Fibroblast of skin of scalp (primary cell): ENCODE results near the gene GPC1.

ENCODE experiments used
- DNase-seq: peaks from one replicate; pipeline ENCODE4 v3.0.0-alpha.2; 2013

Gene GPC1

GRCh38 chr2:240430595-240430994 lies 4.9 kb upstream of the GPC1 start:
- DNase-seq = no peak

- no peak for DNase-seq
Observed at GRCh38 chr2:240431271-240431660, 4.2 kb upstream of the GPC1 start.

- DNase-seq = no peak
Observed at GRCh38 chr2:240431661-240432424, 3.6 kb upstream of the GPC1 start.

GRCh38 chr2:240432430-240432819 lies 3.0 kb upstream of the GPC1 start:
- no peak for DNase-seq

GRCh38 chr2:240432820-240433801 lies 2.4 kb upstream of the GPC1 start:
- DNase-seq = no peak

- DNase-seq = peak; percentile 93
Observed at GRCh38 chr2:240433973-240434727, 1.3 kb upstream of the GPC1 start.

- DNase-seq = peak; percentile 93
Observed at GRCh38 chr2:240434728-240435456, 571 bp upstream of the GPC1 start.

GRCh38 chr2:240435948-240436682 lies 652 bp downstream of the GPC1 start:
- DNase-seq = no peak

- no peak for DNase-seq
Observed at GRCh38 chr2:240436683-240437550, 1.5 kb downstream of the GPC1 start.

- no peak for DNase-seq
Observed at GRCh38 chr2:240437551-240437860, 2.0 kb downstream of the GPC1 start.

GRCh38 chr2:240437861-240438809 lies 2.7 kb downstream of the GPC1 start:
- peak; percentile 71 for DNase-seq

- DNase-seq = no peak
Observed at GRCh38 chr2:240438810-240439697, 3.6 kb downstream of the GPC1 start.

GRCh38 chr2:240439698-240440151 lies 4.3 kb downstream of the GPC1 start:
- DNase-seq = no peak

GRCh38 chr2:240440251-240440650 lies 4.8 kb downstream of the GPC1 start:
- DNase-seq = no peak

- no peak for DNase-seq
Observed at GRCh38 chr2:240440704-240441320, 5.3 kb downstream of the GPC1 start.

GRCh38 chr2:240441326-240441992 lies 6.0 kb downstream of the GPC1 start:
- DNase-seq = no peak

- DNase-seq = no peak
Observed at GRCh38 chr2:240441993-240442411, 6.5 kb downstream of the GPC1 start.
